Activated CD4-positive, alpha-beta T cell treated with anti-CD3 and anti-CD28 coated beads for 24 hours (primary cell): ENCODE data around the gene ATP2B2.

ENCODE experiments used
- DNase-seq, 2 donors: peaks; one replicate each; pipeline ENCODE4 v3.0.0-alpha.2; 2020; ENCODE audit warnings: low read depth in 2 of 2

Gene ATP2B2

DNA sequence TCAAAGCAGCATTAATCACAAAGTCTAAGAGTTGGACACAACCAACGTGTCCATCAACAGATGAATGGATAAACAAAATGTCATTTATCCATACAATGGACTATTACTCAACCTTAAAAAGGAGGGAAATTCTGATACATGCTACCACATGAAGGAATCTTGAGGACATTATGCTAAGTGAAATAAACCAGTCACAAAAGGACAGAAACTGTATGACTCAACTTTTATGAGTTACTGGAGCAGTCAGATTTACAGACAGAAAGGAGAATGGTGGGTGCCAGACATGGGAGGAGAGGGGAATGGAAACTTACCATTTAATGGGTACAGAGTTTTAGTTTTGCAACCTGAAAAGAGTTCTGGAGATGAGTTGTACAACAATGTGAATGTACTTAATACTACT lies 141.5 kb downstream of the ATP2B2 start:
- DNase-seq: no peak

DNA sequence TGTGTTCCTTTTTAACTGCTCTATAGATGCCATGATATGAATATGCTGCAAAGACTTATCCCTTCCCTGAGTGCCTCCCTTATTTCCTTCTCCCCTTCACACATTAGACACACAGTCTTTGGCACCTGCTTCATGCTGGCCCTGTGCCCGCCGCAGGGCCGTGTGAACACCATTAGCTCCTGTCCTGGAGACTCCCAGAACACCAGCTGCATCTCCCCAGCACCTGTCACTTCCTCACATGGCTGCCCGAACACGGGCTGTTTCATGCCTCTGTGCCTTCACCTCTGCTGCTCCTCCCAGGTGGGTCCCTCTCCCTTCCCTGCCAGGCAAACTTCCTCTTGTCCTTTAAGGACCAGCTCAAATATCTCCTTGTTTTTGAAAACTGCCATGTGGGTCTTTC lies 144.0 kb downstream of the ATP2B2 start:
- DNase-seq: no peak

DNA sequence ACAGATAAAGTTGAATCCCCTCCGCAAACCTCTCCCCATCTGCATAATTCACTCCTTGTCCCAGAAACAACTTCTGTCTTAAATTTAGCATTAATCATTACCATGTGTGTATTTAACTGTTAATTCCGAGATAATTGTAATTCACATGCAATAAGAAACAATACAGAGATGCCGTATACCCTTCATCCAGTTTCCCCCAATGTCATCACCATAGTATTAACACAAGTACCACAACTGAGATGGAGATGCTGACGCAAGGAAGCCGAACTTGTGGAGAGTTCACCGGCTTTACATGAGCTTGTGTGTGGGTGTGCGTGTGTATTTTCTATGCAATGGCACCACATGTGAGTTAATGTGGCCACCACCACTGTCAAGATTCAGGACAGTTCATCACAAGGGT lies 144.9 kb downstream of the ATP2B2 start:
- DNase-seq: no peak

DNA sequence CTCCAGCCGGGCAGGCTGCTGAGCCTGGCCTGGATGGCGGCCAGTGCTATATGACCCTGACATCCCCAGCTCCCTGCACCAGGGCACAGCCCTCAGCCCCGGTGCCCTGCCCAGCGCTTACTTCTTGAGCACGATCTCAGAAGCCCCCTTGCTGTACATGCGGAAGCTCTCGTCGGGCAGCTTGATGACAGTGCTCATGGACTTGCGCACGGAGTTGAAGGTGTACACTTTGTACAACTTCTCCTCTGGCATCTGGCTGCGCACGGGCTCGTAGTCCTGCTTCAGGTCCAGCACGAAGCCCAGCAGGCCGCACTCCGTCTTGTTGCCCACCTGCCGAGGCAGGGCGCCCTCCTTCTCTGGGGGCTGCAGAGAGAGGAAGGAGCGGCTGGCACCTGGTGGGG lies 145.6 kb downstream of the ATP2B2 start:
- no peak for DNase-seq

DNA sequence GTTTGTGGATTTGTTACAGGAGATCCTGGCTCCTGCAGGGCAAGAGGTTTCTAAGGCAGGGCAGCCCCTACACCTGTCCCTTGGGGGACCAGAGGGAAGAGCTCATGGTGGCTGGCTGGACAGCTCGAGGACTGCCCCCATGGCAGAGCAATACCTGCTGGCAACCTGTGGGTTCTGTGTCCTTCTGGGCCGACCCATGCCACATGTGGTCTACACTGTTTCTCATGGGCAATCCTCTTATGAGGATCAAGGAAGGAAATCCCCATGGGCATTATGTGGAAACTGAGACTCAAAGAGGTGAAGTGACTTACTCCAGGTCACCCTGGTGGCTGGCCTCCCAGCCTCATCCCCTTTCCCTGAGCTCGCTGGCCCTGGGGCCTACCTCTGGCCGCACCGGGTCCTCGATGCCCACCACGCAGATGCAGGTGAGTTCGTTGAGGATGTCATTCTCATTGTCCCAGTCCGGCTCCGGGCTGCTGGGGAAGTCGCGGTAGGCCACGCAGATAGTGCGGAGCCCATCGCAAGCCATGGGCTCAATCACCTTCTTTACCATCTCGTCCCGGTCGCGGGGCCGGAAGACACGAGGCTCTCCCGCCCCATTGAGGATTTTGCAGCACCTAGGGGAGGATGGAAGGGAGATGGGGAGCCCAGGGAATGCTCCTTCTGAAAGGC lies 146.9 kb downstream of the ATP2B2 start:
- DNase-seq: no peak

DNA sequence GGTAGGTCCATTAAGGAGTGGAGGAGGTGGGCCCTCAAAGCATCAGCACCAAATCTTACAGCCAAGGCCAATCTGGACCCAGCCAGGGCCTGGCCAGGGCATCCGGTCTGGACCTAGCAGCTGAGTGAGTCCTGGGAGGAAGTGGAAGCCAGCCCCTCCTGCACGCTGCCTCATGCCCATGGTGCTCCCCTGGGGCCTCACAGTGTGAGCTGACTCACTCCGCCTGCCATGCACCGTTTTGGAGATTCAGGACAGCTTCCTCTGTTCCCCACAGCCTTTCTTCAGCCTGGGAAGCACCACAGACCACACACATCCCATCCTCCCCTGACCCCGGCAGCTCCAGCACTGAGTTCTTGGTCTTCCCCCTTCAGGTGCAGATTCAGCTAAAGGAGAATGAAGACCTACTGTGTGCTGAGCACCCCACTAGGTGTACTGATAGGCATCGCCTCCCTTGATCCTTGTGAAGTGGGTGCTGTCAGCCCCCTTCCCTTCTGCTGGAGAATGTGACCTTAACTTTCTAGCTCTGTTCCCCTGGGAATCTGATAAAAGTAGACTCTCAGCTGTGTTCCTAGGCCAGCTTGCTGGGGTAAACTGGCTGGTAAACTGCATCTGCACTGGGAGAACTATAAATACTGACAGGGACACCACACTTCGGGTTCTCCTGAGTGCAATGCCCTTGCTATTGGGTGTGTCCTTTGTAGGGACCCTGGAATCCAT lies 147.6 kb downstream of the ATP2B2 start:
- DNase-seq: no peak

DNA sequence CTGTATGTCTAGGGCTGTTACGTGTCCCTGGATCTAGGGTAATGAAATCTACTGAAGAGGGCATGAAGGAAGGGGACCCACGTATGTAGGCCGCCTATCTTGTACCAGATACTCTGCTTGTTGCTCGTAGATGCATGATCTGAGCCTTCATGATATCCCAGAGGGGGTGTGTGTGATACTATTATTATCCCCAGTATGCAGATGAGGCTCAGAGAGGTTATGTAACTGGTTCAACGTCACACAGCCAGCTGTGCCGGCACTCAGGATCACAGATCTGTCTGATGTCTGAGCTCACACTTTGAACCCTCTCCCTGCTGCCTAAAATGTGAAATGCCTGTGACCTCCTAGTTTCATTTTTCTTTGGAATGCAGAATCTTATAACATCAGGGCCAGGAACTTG lies 148.3 kb downstream of the ATP2B2 start:
- DNase-seq: no peak

DNA sequence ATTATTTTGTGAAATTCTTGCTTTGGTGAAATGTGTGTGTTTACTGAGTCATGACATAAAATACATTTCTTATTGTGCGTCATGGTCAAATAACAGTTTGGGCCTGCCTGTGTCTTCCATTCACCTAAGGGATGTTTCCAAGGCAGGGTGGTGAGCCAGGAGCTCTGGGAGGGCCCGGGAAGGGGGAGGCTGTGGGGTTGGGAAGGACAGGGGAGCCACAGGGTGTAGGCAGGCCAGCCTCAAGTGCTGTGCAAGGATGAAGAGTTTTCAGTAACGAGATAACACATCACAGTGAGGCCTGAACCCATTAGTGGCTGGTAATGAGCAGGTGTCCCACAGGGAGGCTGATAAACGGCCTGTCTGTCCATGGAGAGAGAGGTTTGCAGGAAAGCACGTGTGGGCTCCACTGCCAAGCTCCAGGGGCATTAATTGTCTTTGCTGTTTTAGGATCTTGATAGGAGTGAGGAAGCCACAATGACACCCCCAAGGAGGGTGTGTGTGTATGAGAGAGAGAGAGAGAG lies 148.9 kb downstream of the ATP2B2 start:
- no peak for DNase-seq

DNA sequence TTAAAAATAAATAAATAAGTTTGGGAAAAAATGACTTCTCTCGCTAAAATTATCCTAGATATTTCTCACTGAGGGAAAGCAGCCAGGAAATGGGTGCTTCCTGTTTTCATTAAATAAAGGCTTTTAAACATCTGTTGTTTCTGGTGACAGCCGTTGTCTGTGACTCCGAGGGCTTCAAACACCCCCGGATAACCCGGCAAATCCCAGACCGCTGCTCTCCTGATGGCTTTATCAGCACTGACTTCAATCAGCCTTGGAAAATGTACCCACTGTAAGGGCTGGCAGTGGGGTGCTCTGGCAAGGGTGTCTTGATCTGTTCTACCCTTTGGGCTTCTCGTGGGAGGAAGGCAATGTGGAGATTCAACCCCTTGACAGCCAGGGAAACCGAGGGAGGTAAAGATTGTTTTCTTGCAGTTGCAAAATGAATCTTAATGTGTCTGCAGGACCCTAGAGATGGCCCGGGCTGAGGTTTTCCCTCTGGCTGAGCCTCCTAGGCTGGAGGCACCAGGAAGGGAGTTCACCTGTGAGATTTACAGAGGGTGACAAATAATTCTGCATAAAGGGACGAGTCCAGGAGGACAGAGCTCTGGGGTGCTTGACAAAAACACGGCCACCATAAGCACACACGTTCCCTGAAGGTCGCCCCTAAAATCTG lies 150.9 kb downstream of the ATP2B2 start:
- DNase-seq: no peak

DNA sequence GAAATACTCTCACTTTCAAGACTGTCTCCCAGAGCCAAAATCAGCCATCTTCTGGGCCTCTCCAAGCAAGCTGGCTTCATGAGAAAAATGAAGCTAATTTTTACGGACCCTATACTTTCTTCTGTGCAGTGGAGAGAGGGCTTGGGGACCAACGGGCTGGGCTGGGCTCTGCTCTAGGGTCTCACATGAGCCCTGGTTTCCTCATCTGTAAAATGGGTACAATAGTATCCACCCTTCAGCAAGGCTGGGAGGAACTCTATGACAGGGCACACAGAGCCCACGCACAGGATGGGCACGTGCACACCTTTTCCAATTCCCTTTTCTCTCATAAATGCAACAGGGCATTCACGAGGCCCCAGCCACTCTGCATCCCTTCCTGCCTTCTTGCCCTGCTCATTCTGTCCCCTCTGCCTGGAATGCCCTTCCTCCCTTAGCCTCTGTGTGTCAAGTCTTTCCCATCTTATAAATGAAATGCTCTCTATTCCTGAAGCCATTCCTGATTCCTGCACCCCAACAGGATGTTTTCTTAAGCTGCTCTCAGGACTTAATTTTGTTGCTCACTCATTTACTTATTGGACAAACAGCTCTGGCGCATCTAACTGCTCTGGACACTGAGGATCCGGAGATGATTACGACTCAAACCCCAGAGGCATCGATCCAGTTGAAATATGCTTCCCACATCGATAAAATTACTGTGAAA lies 151.6 kb downstream of the ATP2B2 start:
- no peak for DNase-seq

DNA sequence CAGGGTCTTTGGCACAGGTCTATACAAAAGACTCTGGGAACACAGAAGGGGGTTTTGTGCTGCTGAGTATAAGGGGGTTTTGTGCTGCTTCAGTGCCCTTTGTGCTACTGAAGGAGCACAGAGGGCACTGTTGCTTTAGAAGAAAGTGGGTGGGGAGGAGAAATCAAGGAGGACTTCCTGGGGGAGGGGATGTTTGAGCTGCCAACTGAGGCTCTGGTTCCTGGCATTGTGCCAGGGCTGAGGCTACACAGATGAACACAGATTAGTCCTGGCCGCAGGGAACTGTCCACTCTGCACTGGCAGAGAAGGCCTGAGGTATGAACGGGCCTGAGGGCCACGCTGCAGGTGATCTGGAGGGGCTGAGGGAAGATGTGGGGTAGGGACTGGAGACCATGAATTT lies 152.2 kb downstream of the ATP2B2 start:
- DNase-seq: no peak

DNA sequence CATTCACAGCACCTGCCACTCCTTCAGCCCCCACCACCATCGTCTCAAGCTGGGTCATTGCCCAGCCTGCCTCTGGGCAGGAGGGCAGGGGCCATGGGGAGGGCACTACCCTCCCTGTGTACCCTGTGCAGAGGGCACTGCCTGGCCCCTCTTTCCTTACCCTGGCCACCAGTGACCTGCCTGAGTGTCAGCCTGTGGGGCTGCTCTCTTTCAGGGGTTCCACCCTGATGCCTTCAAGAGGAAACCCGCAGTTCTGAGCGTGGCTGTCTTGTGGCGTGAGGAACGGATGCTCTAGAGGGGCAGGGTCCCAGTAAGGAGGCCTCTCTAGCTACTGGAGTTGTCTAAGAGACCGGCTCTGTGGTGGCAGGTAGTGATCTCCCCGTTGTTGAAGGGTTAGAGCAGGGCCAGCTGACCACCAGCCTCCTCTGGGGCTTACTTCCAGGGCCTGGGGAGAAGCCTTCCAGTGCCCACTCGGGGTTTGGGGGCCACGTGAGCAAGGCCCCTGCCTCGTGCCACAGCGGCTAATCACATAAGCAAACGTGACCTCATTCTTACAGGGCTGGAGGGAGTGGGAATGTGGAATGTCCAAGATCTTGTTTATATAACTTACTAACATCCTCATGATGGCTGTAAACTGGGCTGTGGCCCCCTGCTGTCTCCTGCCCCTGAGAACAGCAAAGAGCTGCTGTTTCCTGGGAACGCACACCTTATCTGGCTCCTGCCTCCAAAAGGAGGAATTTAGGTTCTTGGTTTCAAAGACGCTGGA lies 153.1 kb downstream of the ATP2B2 start:
- DNase-seq: no peak

DNA sequence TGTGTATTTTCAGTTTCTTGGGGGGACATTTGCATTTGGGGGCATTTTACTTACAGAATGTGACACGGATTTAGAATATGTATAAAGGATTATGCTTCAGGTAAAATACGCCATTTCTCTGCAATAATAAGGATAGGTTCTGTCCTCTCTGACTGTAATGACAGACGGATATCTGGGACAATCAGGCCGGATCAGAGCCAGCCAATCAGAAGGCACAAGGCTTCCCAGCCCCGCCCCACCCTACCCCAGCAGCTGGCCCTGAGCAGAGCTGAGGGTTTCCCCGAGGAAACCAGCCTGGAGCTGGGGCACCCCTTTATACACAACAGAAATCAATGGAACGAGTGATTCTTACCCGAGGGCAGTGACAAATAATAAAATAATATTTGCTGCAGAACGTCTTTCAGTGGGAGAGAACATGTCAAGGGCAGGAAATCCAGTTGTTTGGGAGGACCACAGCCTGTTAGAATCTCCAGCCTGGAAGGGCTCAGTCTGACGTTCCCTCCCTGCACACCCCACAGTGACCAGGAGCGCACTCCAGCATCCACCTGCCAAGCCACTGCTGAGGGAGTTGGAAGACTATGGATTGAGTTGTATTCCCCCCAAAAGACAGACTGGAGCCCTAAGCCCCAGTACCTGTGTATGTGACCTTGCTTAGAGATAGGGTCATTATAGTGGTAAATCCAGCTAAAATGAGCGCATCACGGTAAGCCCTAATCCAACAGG lies 154.2 kb downstream of the ATP2B2 start:
- no peak for DNase-seq

DNA sequence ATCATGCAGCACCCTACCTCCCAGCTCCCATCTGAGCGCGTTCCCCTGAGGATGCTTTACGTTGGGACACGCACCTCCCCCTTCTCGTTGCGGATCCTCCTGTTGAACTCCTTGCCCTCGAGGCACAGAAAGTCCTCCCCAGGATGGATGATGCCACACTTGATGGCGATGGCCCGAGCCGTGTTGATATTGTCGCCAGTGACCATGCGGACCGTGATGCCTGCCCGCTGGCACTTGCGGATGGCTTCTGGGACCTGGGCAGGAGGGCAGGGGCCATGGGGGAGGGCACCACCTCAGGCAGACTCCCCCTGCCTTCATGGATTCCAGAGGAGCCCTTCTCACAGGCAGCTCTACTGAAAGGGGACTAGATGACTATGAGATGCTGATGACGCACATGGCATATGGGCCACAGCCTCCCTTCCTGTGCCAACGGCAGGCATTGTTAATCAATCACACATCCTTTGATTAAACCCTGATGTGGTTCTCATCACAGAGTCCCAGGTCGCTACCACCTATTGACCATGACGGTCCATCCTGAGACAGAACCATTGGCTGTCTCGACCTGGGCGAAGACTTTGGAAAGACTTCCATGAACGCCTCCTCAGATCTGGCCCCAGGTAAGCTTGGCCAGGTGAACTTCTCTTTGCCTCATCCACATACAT lies 154.9 kb downstream of the ATP2B2 start:
- no peak for DNase-seq

DNA sequence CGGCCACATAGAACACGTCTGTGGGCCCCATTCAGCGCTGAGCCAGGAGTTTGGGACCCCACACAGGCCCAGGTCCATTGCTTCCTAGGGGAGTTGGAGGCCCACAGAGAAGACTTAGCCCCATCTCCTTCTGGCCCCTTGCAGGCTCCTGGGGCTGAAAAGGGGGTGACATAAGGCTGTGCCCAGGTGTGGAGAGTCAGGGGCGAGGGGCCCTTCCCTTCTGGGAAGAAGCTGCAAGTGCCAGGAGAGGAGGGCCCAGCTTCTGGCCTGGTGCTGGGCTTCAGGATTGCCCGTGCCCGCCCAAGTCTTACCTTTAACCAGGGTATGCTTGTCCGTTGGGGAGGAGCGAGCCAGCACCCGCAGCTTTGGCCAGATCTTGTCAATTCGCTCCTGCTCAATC lies 155.6 kb downstream of the ATP2B2 start:
- DNase-seq: no peak

DNA sequence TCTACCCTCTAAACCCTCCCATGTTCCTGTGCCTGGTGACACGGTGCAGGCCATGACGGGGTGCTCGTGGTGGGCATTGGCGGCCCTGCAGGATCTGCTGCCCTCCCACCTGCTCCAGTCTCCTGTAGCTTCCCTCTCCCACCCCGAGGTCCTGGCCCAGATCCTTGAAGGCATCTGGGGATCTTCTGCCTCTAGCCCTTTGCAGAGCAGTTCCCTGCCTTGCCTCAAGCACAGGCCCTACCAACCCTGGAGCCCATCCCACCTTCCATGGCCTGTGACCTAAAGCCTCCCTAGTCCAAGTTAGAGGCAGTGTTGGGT lies 157.0 kb downstream of the ATP2B2 start:
- no peak for DNase-seq

DNA sequence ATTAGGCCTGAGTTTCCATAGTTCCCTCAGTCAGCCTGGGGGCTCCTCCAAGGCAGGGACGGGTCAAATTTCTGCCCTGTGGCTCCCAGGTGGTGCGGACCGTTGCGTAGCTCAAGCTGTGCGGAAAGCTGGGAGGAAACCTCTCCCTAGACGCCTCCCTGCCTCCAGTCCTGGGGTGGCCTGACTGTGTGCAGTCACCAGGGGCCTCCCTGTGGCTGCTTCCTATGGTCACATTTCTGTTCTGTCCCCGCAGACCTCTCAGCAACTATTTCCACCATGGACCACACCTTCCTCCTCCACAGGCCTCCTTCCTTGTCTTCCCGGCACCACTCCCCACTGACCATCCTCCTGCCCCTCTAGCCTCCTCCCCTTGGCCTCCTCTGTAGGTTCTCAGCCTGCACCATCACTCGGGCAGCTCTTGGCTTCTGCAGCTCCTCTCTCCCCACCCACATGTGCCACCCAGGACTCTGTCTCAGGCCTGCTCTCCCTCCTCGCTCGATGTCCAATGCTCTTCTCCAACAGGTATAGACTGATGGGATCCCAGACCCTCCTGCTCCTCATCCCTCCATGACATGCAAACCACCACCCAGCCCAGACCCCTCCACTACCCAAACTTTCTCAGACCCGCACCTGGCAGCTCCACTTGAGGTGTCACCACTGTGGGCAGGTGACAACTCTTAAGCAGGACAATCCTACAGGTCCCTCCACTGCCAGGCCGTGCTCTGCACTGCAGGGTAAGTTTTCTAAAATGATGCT lies 157.6 kb downstream of the ATP2B2 start:
- no peak for DNase-seq

DNA sequence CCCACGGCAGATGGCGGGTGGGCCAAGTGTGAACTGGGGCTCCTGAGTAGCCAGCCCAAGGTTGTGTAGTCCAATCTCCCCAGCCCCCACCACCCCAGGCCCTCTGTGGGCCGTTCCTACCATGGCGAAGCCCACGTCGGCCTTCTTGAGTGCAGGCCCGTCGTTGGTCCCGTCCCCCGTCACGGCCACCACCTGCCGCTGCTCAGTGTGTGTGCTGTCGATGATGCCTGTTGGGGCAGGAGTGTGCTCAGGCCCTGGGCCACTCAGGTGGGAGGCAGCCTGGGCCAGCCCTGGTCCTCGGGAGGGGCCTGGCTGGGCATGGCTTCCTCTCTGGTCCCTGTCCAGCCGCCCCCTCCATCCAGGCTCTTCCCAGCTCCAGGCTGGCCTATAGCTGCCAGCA lies 159.5 kb downstream of the ATP2B2 start:
- DNase-seq: no peak

DNA sequence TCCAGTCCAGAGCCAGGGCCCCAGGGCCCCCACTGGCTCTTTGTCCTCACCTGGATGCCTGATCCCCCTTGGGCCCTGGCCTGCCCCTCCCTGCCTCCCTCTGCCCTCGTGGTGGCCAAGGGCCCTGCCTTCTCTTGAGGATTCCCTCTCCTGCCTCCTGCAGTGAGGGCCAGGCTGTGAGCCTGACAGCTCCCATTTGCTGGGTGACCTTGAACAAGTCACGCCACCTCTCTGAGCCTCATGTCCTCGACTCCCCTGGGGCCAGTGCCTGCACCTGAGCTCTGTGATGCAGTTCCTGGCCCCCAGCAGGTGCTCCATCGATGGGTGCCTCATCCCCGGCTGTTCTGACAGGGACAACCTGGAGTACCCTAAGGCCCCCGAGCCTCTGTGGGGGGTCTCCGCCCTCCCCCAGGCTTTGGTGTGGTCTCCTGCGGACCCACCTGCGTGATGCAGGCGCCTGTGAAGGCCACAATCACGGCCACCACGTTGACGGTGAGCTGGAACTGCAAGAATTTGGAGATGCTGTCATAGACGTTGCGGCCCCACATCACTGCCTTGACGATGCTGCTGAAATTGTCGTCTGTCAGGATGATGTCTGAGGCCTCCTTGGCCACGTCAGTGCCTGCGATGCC lies 160.3 kb downstream of the ATP2B2 start:
- DNase-seq: no peak
